Measurements from ENCODE around the gene NUDT1. TPM values are rescaled to one million over a fixed set of nuclear protein-coding genes. Genes with fewer than 3 reads are reported as not detected.

NUDT1 gene
- total RNA-seq, 1 experiment from 2014 or later = 45.4 TPM

GRCh38 chr7:2202901-2203765, 38.9 kb upstream of the NUDT1 start:
- no peak for DNase-seq (ENCODE audit: low read depth, low spot score)
- in situ Hi-C loops (cut with HindIII; ENCODE audit: low pct_unique_long_range_greater_than_20kb, low sequenced_read_pairs) = no loop called here

GRCh38 chr7:2203766-2204300, 38.2 kb upstream of the NUDT1 start:
- no peak for DNase-seq (ENCODE audit: low read depth, low spot score)
- in situ Hi-C loops (cut with HindIII; ENCODE audit: low pct_unique_long_range_greater_than_20kb, low sequenced_read_pairs) = no loop called here

- in situ Hi-C loops (cut with HindIII; ENCODE audit: low pct_unique_long_range_greater_than_20kb, low sequenced_read_pairs) = no loop called here
- no peak for DNase-seq (ENCODE audit: low read depth, low spot score)
Observed at GRCh38 chr7:2204446-2204845, 37.6 kb upstream of the NUDT1 start.

- in situ Hi-C loops (cut with HindIII; ENCODE audit: low pct_unique_long_range_greater_than_20kb, low sequenced_read_pairs) = no loop called here
- no peak for DNase-seq (ENCODE audit: low read depth, low spot score)
Observed at GRCh38 chr7:2205036-2205780, 36.8 kb upstream of the NUDT1 start.

- in situ Hi-C loops (cut with HindIII; ENCODE audit: low pct_unique_long_range_greater_than_20kb, low sequenced_read_pairs) = no loop called here
- no peak for DNase-seq (ENCODE audit: low read depth, low spot score)
Observed at GRCh38 chr7:2208712-2209111, 33.3 kb upstream of the NUDT1 start.

GRCh38 chr7:2209146-2209960, 32.7 kb upstream of the NUDT1 start:
- in situ Hi-C loops (cut with HindIII; ENCODE audit: low pct_unique_long_range_greater_than_20kb, low sequenced_read_pairs) = no loop called here

GRCh38 chr7:2209961-2210323, 32.1 kb upstream of the NUDT1 start:
- DNase-seq (ENCODE audit: low read depth, low spot score) = no peak
- in situ Hi-C loops (cut with HindIII; ENCODE audit: low pct_unique_long_range_greater_than_20kb, low sequenced_read_pairs) = no loop called here

More at GRCh38 chr7:2209146-2209960, 32.7 kb upstream of the NUDT1 start:
- peak; percentile 76 for DNase-seq (ENCODE audit: low read depth, low spot score)

GRCh38 chr7:2210551-2211258, 31.3 kb upstream of the NUDT1 start:
- in situ Hi-C loops (cut with HindIII; ENCODE audit: low pct_unique_long_range_greater_than_20kb, low sequenced_read_pairs) = no loop called here
- no peak for DNase-seq (ENCODE audit: low read depth, low spot score)

GRCh38 chr7:2211259-2211880, 30.7 kb upstream of the NUDT1 start:
- in situ Hi-C loops (cut with HindIII; ENCODE audit: low pct_unique_long_range_greater_than_20kb, low sequenced_read_pairs) = no loop called here
- no peak for DNase-seq (ENCODE audit: low read depth, low spot score)

GRCh38 chr7:2211926-2212325, 30.1 kb upstream of the NUDT1 start:
- in situ Hi-C loops (cut with HindIII; ENCODE audit: low pct_unique_long_range_greater_than_20kb, low sequenced_read_pairs) = no loop called here
- DNase-seq (ENCODE audit: low read depth, low spot score) = no peak

- in situ Hi-C loops (cut with HindIII; ENCODE audit: low pct_unique_long_range_greater_than_20kb, low sequenced_read_pairs) = no loop called here
- DNase-seq (ENCODE audit: low read depth, low spot score) = no peak
Observed at GRCh38 chr7:2212906-2213305, 29.1 kb upstream of the NUDT1 start.

- no peak for DNase-seq (ENCODE audit: low read depth, low spot score)
- in situ Hi-C loops (cut with HindIII; ENCODE audit: low pct_unique_long_range_greater_than_20kb, low sequenced_read_pairs) = no loop called here
Observed at GRCh38 chr7:2213551-2214215, 28.3 kb upstream of the NUDT1 start.

- DNase-seq (ENCODE audit: low read depth, low spot score) = no peak
- in situ Hi-C loops (cut with HindIII; ENCODE audit: low pct_unique_long_range_greater_than_20kb, low sequenced_read_pairs) = no loop called here
Observed at GRCh38 chr7:2214636-2215035, 27.4 kb upstream of the NUDT1 start.

GRCh38 chr7:2215851-2216250, 26.2 kb upstream of the NUDT1 start:
- in situ Hi-C loops (cut with HindIII; ENCODE audit: low pct_unique_long_range_greater_than_20kb, low sequenced_read_pairs) = no loop called here
- DNase-seq (ENCODE audit: low read depth, low spot score) = no peak

- in situ Hi-C loops (cut with HindIII; ENCODE audit: low pct_unique_long_range_greater_than_20kb, low sequenced_read_pairs) = no loop called here
- no peak for DNase-seq (ENCODE audit: low read depth, low spot score)
Observed at GRCh38 chr7:2217206-2217605, 24.8 kb upstream of the NUDT1 start.

- no peak for DNase-seq (ENCODE audit: low read depth, low spot score)
- in situ Hi-C loops (cut with HindIII; ENCODE audit: low pct_unique_long_range_greater_than_20kb, low sequenced_read_pairs) = no loop called here
Observed at GRCh38 chr7:2217716-2218443, 24.1 kb upstream of the NUDT1 start.
